B cell (primary cell): ENCODE measurements around the gene ARPC2. TPM values are rescaled to one million over a fixed set of nuclear protein-coding genes. Genes with fewer than 3 reads are reported as not detected.

ENCODE experiments used
- ATAC-seq: fragments of 200-7000 bp; cut with Tn5 transposase; one replicate; pipeline ENCODE4 v1.10.0; 2021; ENCODE audit warnings: low read depth, mild to moderate bottlenecking, moderate number of reproducible peaks, moderate library complexity
- CTCF ChIA-PET: fragments of 350-600 bp; sonication (Branson Sonifier 250); formaldehyde crosslinking; loops from one replicate; lab custom pipeline; 2021; ENCODE audit warnings: antibody characterized with exemption, inconsistent platforms; lab: Charles Lee
- POLR2A ChIA-PET: fragments of 350-600 bp; sonication (Branson Sonifier 250); formaldehyde crosslinking; loops from one replicate; lab custom pipeline; 2021; ENCODE audit warnings: antibody characterized with exemption; lab: Charles Lee
- DNase-seq: peaks from one replicate; pipeline ENCODE4 v3.0.0; 2013
- H2AFZ ChIP-seq: 2 replicates; pipeline ENCODE4 v1.6.1; 2012; ENCODE audit warnings: mild to moderate bottlenecking, low read depth, low read length; ENCODE audit not compliant: insufficient read depth, poor library complexity, severe bottlenecking
- H3K27ac ChIP-seq, 2 donors: 1 replicate in 1 of 2; 2 replicates in 1 of 2; pipeline ENCODE4 v1.5.1; 2012 to 2013; ENCODE audit warnings: low read length in 2 of 2, mild to moderate bottlenecking in 2 of 2, moderate library complexity in 1 of 2
- H3K27me3 ChIP-seq, 4 experiments: fragments of 200-600 bp in 1 of 4; sonication (generic) in 1 of 4; replicated peaks in 1 of 4; 1 replicate in 2 of 4; 2 replicates in 2 of 4; pipeline versions ENCODE4 v1.6.1 to v1.7.0; 2013 to 2016; ENCODE audit warnings: low read length in 3 of 4, mild to moderate bottlenecking in 2 of 4, mixed read lengths in 1 of 4, moderate library complexity in 1 of 4; ENCODE audit not compliant: insufficient read depth in 4 of 4, control insufficient read depth in 3 of 4; ENCODE audit errors: control extremely low read depth in 1 of 4
- H3K36me3 ChIP-seq, 2 experiments: replicated peaks in 1 of 2; 1 replicate in 1 of 2; 2 replicates in 1 of 2; pipeline versions ENCODE4 v1.6.1 to v1.7.1; 2013; ENCODE audit warnings: low read length in 1 of 2; ENCODE audit not compliant: insufficient read depth in 2 of 2, control insufficient read depth in 1 of 2; ENCODE audit errors: control extremely low read depth in 1 of 2, extremely low read depth in 1 of 2
- H3K4me1 ChIP-seq, 2 donors: fragments of 200-600 bp in 1 of 2; sonication (generic) in 1 of 2; 1 replicate in 1 of 2; 2 replicates in 1 of 2; pipeline versions ENCODE4 v1.5.1 to v1.6.1; 2013 to 2017; ENCODE audit warnings: low read length in 2 of 2; ENCODE audit not compliant: control insufficient read depth in 2 of 2, insufficient read depth in 2 of 2
- H3K4me2 ChIP-seq: replicated peaks from 2 replicates; pipeline ENCODE3; 2012; ENCODE audit warnings: mild to moderate bottlenecking, low read depth, low read length; ENCODE audit not compliant: poor library complexity, severe bottlenecking
- H3K4me3 ChIP-seq, 5 experiments: fragments of 200-600 bp in 1 of 5; sonication (generic) in 1 of 5; 1 replicate in 3 of 5; 2 replicates in 2 of 5; pipeline versions ENCODE4 v1.5.1 to v1.7.0; 2011 to 2016; ENCODE audit warnings: low read length in 4 of 5, mild to moderate bottlenecking in 4 of 5, low read depth in 2 of 5, control low read depth in 1 of 5, moderate library complexity in 1 of 5; ENCODE audit not compliant: insufficient read depth in 1 of 5; ENCODE audit errors: control extremely low read depth in 1 of 5, extremely low read depth in 1 of 5
- H3K79me2 ChIP-seq: fragments of 200-600 bp; sonication (generic); one replicate; pipeline ENCODE4 v1.6.0; 2016; ENCODE audit warnings: low read length; ENCODE audit not compliant: control insufficient read depth, insufficient read depth
- H3K9ac ChIP-seq: fragments of 200-600 bp; sonication (generic); 2 replicates; pipeline ENCODE4 v1.6.1; 2017; ENCODE audit warnings: mild to moderate bottlenecking, low read length, moderate library complexity
- H3K9me3 ChIP-seq, 3 donors: one replicate each; pipeline versions ENCODE4 v1.6.1 to v1.7.1; 2013; ENCODE audit warnings: low read length in 2 of 3; ENCODE audit not compliant: control insufficient read depth in 2 of 3, insufficient read depth in 1 of 3; ENCODE audit errors: control extremely low read depth in 1 of 3
- H4K20me1 ChIP-seq: 2 replicates; pipeline ENCODE4 v1.6.0; 2012; ENCODE audit warnings: mild to moderate bottlenecking, low read length; ENCODE audit not compliant: insufficient read depth, control insufficient read depth, poor library complexity, severe bottlenecking
- H3K27ac Mint-ChIP-seq: one replicate; pipeline ENCODE4 v1.8.0; 2021; ENCODE audit warnings: mixed read lengths
- H3K27me3 Mint-ChIP-seq: one replicate; pipeline ENCODE4 v1.8.0; 2021; ENCODE audit warnings: mixed read lengths
- H3K4me1 Mint-ChIP-seq: one replicate; pipeline ENCODE4 v1.8.0; 2021; ENCODE audit warnings: mixed read lengths
- H3K4me3 Mint-ChIP-seq: one replicate; pipeline ENCODE4 v1.8.0; 2021; ENCODE audit warnings: mixed read lengths
- H3K9me3 Mint-ChIP-seq: one replicate; pipeline ENCODE4 v1.8.0; 2022; ENCODE audit warnings: mixed read lengths; ENCODE audit not compliant: insufficient read depth
- CTCF ChIP-seq: fragments of 200-600 bp; IDR thresholded peaks from one replicate; pipeline ENCODE4 v1.8.0; 2022; ENCODE audit warnings: antibody characterized with exemption, mild to moderate bottlenecking
- EZH2 ChIP-seq: IDR thresholded peaks from 2 replicates; pipeline ENCODE4 v1.6.1; 2012; ENCODE audit warnings: borderline replicate concordance, low read depth, mild to moderate bottlenecking, moderate library complexity, low read length; ENCODE audit not compliant: insufficient read depth, poor library complexity, severe bottlenecking
- WGBS: methylation state at CpG from one replicate; pipeline ENCODE4 v1.1.5; 2013; ENCODE audit warnings: missing lambda C conversion rate; ENCODE audit not compliant: insufficient coverage; 5-methylcytosine and 5-hydroxymethylcytosine counted together
- intact Hi-C: fragments of 100-400 bp; cut with micrococcal nuclease; formaldehyde crosslinking; loops from one replicate; pipeline ENCODE4 v1.10.0; 2022
- polyA plus RNA-seq: library from polyadenylated mRNA; depleted of rRNA; stranded (reverse); fragments of >200 nt; gene quantifications from 2 replicates; pipeline ENCODE4 v1.2.3, GENCODE V29; 2012
- total RNA-seq, 2 donors: library from RNA; stranded (reverse); fragments of 120-200 nt in 1 of 2; gene quantifications; 1 replicate in 1 of 2; 2 replicates in 1 of 2; pipeline versions ENCODE4 v1.2.3 to v1.2.4, GENCODE V29; 2013 to 2022

ARPC2 gene
- total and polyA plus RNA-seq, 2 donors (not counting 1 experiment from before 2014, with no cell fraction given): 314 to 343 TPM

- H3K4me3 Mint-ChIP-seq: peak overlapping the region; percentile 86
- no peaks in the 10 kb centered on the region for H3K9me3 ChIP-seq
- POLR2A ChIA-PET: interaction anchor here (0.8 to 1.3 kb wide), 3 partner anchors 13 to 110 kb away, joined by 3 to 6 read pairs (median 4); partner anchors contain the start of genes AAMP and PNKD
- H3K36me3 ChIP-seq: peaks cover 8 to 46% of the 10 kb centered on the region in 2 experiments
- H3K9ac ChIP-seq: no peak overlapping the region
- ATAC-seq: no peak
- no peaks in the 10 kb centered on the region for H3K27me3 ChIP-seq
- no peak overlapping the region for H3K4me2 ChIP-seq
- H3K4me3 ChIP-seq: no peak overlapping the region
- CTCF ChIA-PET: interaction anchor here (0.6 to 3.4 kb wide), 26 partner anchors 8 to 145 kb away, joined by 3 to 19 read pairs (median 6); partner anchors contain the start of genes AAMP, CATIP, PNKD and TMBIM1
- DNase-seq: no peak
- H4K20me1 ChIP-seq: peaks cover 39% of the 10 kb centered on the region
- peaks cover 47% of the 10 kb centered on the region for H3K4me1 Mint-ChIP-seq
- intact Hi-C loops: loop anchor here (1.0 kb wide), 5 partner anchors 14 to 87 kb away; partner anchors contain the start of genes AAMP, PNKD and TMBIM1
- H3K27ac Mint-ChIP-seq: peak overlapping the region; percentile 98
- WGBS: 89% methylated on average over 10 of the region's 13 CpGs
- no peak for TF ChIP-seq EZH2
- no peak for TF ChIP-seq CTCF
- no peak overlapping the region for H2AFZ ChIP-seq
- H3K9me3 Mint-ChIP-seq: no peaks in the 10 kb centered on the region
- no peaks in the 10 kb centered on the region for H3K79me2 ChIP-seq
- H3K27me3 Mint-ChIP-seq: no peaks in the 10 kb centered on the region
- H3K27ac ChIP-seq: peak overlapping the region; percentile 61 to 85
- H3K4me1 ChIP-seq: peaks cover 44 to 50% of the 10 kb centered on the region in 2 donors
Observed at GRCh38 chr2:218256612-218257350, 39.8 kb downstream of the ARPC2 start.
